Erythroblast (primary cell): ENCODE results near the gene GNAS-AS1.

ENCODE experiments used
- GATA1 ChIP-seq: IDR thresholded peaks from 2 replicates; pipeline ENCODE4 v1.6.1; 2011; ENCODE audit warnings: low read depth, mild to moderate bottlenecking, control low read depth, low read length, moderate library complexity
- POLR2A ChIP-seq: IDR thresholded peaks from 2 replicates; pipeline ENCODE4 v1.6.1; 2011; ENCODE audit warnings: mild to moderate bottlenecking, low read length

- no peak for TF ChIP-seq POLR2A
- no peak for TF ChIP-seq GATA1
Measured at GRCh38 chr20:58824843-58825242, 25.9 kb downstream of the GNAS-AS1 start.
